Measurements from ENCODE around the gene SLC4A7. TPM values are rescaled to one million over a fixed set of nuclear protein-coding genes. Genes with fewer than 3 reads are reported as not detected.

SLC4A7 gene
- total and polyA plus RNA-seq, 2 donors (not counting 3 experiments of a cell fraction or from before 2014, with no cell fraction given): 7.8 to 50.9 TPM

DNA sequence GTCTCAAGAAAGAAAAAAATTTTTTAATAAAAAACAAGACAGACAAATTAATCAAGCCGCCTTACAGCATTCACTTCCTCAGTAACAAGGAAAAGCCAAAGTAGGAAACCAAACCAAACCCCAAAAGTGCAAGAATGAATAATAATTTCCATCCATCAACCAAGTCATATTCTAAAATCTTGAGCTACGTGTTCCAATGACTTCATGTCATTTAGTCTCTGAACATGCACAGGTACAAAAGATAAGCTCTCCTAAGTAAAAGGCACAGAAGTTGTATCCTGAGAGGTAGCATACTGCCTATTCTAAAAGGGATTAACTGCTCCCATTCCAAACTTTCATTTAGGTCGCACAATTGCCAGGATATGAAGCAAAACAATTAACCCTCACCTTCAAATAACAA, 29.7 kb downstream of the SLC4A7 start:
- no peak for DNase-seq (ENCODE audit: low read depth, low spot score)
- no peak overlapping the region for H3K9ac ChIP-seq (replicated peaks; ENCODE audit: extremely low read depth, insufficient read depth, low read length)
- no peaks in the 10 kb centered on the region for H3K27me3 ChIP-seq (ENCODE audit: control insufficient read depth in 2 of 2, insufficient read depth in 2 of 2, low read length in 2 of 2)
- H3K4me1 ChIP-seq (ENCODE audit: control insufficient read depth, extremely low read depth, insufficient read depth, low read length): no peaks in the 10 kb centered on the region
- no peak overlapping the region for H3K27ac ChIP-seq (ENCODE audit: insufficient read depth, low read depth, low read length)
- H3K4me3 ChIP-seq (replicated peaks in 1 of 3; ENCODE audit: insufficient read depth in 1 of 3, low read depth in 1 of 3, low read length in 3 of 3): no peak overlapping the region
- no peak for FAIRE-seq
- peaks cover 2% of the 10 kb centered on the region for H4K20me1 ChIP-seq (replicated peaks; ENCODE audit: control insufficient read depth, extremely low read depth, insufficient read depth, low read length)
- ChIA-PET POLR2A (no interaction called here), CTCF (interaction anchor here (1.0 to 1.5 kb wide), 3 partner anchors 12 to 227 kb away, joined by 3 to 10 read pairs (median 5); no protein-coding TSS in a partner anchor)
- no TSS peak for BruUV-seq (replicated peaks)
- intact Hi-C loops (cut with micrococcal nuclease): loop anchor here (10.0 kb wide), 1 partner anchor 890 kb away; the partner anchor contains the start of genes AZI2 and ZCWPW2
- no peak overlapping the region for H3K4me2 ChIP-seq (ENCODE audit: insufficient read depth, low read length)
- H3K79me2 ChIP-seq (ENCODE audit: control insufficient read depth, insufficient read depth, low read length): peaks cover 96% of the 10 kb centered on the region
- dilution Hi-C loops (cut with MboI; ENCODE audit: extremely low pct_ligation_motif_present, low sequenced_read_pairs): no loop called here
- H3K9me3 ChIP-seq (replicated peaks; ENCODE audit: control insufficient read depth, insufficient read depth, low read length): no peaks in the 10 kb centered on the region
- H2AFZ ChIP-seq (ENCODE audit: low read depth, low read length): no peak overlapping the region
- TF ChIP-seq FOS (IDR thresholded peaks at IDR 0.05; ENCODE audit: borderline replicate concordance, insufficient read depth, low read length) (no peak), MAX (IDR thresholded peaks at IDR 0.05; ENCODE audit: insufficient read depth, insufficient read length) (no peak), POLR2A (IDR thresholded peaks at IDR 0.05; ENCODE audit: low read depth, low read length) (no peak), CTCF (IDR thresholded peaks at IDR 0.05; ENCODE audit: extremely low read depth in 1 of 2, insufficient read depth in 1 of 2, low read depth in 1 of 2, low read length in 2 of 2) (no peak), POLR2AphosphoS5 (IDR thresholded peaks at IDR 0.05; ENCODE audit: insufficient read depth, low read depth, low read length) (no peak), JUN (IDR thresholded peaks at IDR 0.05; ENCODE audit: borderline replicate concordance, insufficient read depth, insufficient read length, low read depth) (no peak), EZH2 (IDR thresholded peaks at IDR 0.05; ENCODE audit: borderline replicate concordance, low read depth, low read length, severe bottlenecking) (no peak), MYC (IDR thresholded peaks at IDR 0.05; ENCODE audit: low read depth, low read length) (no peak), GATA2 (IDR thresholded peaks at IDR 0.05; ENCODE audit: insufficient read depth, insufficient read length, low read depth, low read length) (no peak)
- H3K36me3 ChIP-seq (ENCODE audit: control insufficient read depth in 2 of 2, extremely low read depth in 1 of 2, insufficient read depth in 2 of 2, low read length in 2 of 2): no peaks in the 10 kb centered on the region
- no peaks in the 10 kb centered on the region for H3K9me1 ChIP-seq (replicated peaks; ENCODE audit: control insufficient read depth, extremely low read depth, insufficient read depth, low read length)

All from endothelial cell of umbilical vein (primary cell).